Measurements from ENCODE around the gene SMIM1. TPM values are rescaled to one million over a fixed set of nuclear protein-coding genes. Genes with fewer than 3 reads are reported as not detected.
"Not testable (repeated sequence)": the region's sequence is repeated elsewhere in the genome, so short reads cannot be mapped to it uniquely, and the experiment has no call there.

SMIM1 gene
- total RNA-seq, 1 experiment from 2014 or later = not detected

DNA sequence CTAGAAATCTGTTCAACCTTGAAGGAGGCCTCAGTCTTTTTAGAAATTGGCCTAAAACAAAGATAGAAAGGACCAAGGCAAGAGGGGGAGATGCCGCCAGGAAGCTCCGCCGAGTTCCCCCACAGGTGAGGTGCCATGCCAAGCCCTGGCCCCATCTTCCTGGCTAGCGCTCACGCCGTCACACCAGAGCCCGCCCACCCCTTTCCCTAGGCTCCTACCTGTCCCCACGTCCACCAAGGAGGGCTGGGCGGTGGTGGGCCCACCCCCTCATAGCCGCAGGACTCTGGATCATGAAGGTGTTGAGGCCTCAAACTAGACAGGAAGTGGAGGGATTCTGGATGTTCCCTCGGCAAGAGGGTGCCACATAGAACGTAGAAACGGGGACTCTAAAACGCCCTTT lies 35.8 kb upstream of the SMIM1 start:
- DNase-seq (ENCODE audit: low read depth) = no peak

DNA sequence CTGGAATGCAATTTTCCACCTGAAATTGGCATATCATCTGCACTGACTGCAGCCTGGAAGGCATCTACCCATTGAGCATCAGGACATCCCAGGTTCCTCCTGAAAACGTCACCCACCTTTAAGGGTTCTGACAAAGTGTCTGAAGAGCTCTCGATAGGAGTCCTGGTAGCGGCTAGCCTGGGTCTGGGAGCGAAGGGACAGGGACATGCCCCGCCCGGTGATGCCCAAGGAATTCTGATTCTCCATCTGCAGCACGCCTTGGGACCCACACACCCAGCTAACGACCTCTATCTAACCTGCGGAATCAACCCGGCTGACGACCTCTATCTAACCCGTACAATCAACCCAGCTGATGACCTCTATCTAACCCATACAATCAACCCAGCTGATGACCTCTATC lies 33.6 kb upstream of the SMIM1 start:
- no peak for DNase-seq (ENCODE audit: low read depth)

DNA sequence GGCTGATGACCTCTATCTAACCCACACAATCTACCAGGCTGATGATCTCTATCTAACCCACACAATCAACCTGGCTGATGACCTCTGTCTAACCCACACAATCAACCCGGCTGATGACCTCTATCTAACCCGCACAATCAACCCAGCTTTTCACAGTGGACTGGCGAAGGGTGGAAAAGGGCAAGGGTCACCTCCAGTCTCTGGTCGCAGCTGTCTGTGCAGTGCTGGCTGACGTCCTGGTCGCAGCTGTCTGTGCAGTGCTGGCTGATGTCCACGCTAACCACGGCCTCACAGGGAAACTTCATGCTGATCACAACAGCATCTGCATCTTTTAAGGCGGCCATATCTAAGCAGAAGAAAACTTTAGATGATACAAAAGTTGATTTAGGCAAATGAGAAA lies 32.5 kb upstream of the SMIM1 start:
- DNase-seq (ENCODE audit: low read depth) = peak; percentile 73

DNA sequence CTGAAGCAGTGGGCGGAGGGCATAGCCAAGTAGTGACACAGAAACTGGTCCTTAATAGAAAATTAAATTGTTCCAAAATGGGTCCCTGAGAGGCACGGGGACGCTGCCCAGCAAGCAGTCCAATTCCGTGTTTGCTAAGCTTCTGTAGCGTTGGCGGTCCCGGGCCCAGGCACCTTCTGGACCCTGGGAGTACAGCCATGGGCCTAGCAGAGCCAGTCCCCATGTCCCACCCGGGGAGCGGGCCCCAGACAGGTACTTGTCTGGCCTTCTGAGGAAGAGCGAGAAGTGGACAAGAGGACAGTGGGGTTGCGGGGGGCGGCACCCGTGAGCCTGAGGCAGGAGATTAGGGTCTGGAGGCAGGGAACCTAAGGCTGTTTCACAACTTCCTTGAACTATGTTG lies 31.8 kb upstream of the SMIM1 start:
- no peak for DNase-seq (ENCODE audit: low read depth)

DNA sequence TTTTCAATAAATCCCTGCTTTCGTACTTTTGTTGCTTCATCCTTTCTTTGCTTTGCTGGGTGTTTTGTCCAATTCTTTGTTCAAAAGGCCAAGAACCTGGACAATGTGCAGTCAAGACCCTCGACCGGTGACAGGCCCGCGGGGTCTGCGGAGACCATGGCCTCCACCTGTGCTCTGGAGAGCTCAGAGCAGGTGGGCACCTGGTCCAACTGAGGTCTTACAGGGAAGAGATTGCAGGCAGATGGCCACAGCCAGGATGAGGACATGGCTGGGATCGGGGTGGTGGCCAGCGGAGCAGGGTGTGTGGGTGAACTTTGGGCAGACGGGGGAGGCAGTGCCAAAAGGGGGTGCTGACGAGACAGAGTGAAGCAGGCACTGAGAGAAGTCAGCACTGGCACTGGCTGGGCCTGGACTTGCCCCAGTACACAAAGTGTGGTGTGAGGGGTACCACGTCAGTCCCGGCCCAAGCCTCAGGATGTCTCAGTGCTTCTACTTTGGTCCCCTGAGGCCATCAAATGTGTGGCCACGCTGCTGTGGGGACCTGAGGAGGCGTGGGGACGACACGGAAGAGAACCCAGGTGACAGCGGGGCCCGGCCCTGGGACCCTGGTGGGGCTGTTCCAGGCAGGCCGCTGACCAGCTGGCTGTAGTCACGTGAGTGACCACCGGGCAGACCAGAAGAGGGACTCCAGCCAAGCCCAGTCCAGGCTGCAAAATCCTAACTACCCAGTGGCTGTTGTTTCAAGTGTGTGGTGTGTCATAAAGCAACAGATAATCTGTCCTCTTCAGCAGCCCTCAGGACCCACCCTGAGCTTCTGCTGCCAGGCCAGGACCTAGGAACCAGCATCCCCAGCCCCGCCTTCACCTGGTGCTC lies 30.7 kb upstream of the SMIM1 start:
- DNase-seq (ENCODE audit: low read depth) = no peak

DNA sequence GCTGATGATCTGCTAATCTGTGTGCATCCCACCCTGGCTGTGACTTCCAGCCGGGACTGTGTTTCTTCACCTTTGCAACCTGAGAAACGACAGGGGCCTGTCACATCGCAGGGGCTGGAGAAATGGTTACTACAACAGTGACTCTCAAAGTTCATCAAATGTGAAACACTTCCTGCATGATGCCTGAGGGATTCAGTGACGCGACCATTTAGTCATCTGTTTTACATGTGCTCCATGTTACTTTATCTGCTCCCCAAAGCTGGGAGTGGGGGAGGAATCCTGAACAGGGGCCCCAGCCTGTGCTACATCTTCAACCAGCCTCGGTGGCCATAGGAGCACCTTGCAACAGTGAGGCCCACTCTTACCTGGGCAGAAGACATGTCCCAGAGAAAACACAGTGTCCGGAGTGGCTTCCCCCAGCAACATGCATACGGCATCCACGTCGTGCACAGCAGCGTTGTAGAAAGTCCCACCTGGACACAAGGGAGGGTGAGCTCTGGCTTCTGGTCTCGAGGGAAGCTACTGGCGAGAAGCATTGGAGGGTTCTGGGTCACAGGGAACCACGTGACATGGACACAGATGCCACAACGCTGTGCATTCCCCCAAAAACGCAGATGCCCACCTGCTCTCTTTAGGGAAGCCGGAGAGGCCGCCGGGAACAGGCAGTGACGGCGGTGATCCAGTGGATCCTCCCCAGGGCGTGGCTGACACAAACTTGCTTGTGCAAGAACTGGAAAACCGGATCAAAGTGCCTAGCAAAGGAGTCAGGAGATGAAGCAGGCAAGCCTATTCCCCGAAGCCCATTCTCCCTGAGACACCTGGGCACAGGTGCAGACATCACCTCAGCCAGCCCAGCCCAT lies 29.9 kb upstream of the SMIM1 start:
- DNase-seq (ENCODE audit: low read depth) = no peak

DNA sequence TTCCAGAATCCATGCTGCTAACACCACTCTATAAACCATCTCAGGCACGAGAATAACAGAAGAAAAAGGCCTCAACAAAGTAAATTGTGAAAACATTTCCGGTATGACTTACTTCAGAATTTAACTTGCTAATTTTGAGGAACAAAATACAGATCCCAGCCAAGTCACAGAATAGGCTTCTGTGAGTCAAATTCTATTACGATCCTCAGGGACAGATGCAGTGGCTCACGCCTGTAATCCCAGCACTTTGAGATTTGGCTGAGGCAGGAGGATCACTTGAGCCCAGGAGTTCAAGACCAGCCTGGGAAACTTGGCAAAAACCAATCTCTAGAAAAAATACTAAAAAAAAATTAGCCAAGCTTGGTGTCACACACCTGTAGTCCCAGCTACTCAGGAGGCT lies 29.1 kb upstream of the SMIM1 start:
- no peak for DNase-seq (ENCODE audit: low read depth)

DNA sequence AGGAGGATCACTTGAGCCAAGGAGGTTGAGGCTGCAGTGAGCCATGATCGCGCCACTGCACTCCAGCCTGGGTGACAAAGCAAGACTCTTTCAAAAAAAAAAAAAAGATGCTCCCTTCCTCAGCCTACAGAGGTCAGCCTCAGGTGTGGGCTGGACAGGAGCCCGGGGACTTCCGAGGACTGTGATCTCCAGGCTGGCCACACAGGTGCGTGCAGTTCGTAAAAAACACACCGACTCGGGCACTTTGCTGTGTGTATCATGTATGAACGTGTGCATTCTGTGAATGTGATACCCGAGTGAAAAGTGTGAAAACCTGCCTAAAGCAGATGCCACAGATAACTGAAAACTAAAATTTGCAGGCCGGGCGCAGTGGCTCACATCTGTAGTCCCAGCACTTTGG lies 28.7 kb upstream of the SMIM1 start:
- no peak for DNase-seq (ENCODE audit: low read depth)

DNA sequence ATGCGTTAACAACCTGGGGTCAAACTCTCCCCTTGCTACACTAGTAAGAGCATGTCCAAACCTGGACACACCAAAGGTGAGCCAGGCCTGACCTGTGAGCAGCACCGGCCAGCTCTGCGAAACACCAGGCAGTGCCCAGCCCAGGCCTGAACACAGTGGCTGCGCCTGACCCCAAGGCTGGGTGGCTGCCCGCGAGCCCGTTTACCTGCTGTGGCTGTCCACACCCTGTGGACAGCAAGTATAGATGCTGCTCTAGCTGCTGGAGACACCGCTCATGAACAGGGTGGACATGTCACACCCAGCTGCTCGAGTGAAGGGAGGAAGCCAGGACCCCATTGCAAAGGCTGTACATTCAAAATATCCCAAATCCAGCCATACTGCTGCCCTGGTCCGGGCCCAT lies 27.9 kb upstream of the SMIM1 start:
- no peak for DNase-seq (ENCODE audit: low read depth)

DNA sequence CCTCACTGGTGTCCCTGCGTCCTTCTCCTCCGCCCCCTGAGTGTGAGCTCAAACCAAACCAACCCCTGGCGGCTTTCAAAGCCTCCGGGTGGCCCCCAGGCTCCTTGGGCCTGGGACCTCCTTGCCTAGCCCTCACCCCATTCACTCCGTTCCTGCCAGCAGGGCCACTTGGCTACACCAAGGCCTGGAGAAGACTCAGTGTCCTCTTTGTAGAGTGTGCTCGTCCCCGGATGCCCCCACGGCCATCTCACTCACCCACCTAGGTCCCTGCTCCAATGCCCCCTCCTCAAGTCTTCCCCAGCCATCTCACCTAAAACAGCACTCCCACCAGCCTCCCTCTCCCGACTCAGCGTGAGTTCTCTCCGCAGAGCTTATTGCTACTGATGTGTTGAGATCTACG lies 27.5 kb upstream of the SMIM1 start:
- no peak for DNase-seq (ENCODE audit: low read depth)

DNA sequence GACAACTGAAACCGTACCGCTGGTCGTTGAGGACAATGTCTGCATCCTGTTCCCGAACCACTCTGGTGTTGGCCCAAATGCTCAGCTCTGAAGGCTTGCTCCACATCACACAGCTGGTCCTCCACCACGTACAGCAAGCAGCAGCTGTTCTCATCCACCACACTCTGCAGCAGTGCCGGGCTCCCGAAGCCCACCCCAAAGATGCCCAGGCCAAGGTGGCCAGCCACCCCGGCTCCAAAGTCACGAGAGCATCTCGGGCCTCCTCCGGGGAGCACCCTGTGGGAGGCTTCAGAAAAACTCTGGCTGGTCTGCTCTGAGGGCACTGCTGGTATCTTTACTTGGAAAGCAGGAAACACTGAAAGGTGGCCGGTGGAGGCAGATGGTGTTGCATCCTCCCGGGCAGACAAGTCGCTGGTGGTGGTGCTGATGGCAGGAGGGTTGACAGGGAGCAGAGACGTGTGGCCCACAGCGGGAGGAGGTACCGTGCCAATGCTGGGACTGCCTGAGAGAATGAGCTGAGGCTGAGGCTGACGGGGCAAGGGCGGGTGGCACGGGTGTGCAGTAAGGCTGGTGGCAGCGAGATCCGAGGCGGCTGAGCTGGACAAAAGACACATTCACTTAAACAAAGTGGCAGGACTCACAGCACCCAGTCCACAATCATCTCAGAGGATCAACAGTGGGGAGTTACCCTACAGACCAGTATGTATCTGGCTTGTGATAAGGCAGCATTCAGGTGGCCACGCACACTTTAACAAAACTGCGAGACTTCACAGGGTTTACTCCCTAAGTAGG lies 26.8 kb upstream of the SMIM1 start:
- DNase-seq (ENCODE audit: low read depth) = no peak

DNA sequence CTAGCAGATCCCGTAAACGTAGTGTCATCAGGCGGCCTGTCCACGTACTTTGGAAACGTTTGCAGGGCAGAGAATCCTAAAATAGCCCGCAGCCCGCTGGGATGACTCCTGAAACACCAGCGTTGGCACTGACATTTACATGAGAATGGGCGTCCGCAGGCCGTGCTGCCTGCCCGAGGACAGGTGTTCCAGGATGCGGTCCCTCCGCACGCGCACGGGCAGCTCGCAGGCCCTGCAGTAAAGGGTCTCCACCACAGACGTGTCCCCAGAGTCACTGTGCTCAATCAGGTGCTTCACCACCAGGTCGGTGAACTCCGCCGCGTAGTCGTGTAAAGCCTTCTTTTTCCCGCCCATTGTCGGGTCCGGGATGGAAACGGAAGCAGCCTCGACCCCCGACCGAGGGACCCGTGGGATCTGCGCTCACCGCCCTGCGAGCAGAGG lies 26.1 kb upstream of the SMIM1 start:
- no peak for DNase-seq (ENCODE audit: low read depth)

DNA sequence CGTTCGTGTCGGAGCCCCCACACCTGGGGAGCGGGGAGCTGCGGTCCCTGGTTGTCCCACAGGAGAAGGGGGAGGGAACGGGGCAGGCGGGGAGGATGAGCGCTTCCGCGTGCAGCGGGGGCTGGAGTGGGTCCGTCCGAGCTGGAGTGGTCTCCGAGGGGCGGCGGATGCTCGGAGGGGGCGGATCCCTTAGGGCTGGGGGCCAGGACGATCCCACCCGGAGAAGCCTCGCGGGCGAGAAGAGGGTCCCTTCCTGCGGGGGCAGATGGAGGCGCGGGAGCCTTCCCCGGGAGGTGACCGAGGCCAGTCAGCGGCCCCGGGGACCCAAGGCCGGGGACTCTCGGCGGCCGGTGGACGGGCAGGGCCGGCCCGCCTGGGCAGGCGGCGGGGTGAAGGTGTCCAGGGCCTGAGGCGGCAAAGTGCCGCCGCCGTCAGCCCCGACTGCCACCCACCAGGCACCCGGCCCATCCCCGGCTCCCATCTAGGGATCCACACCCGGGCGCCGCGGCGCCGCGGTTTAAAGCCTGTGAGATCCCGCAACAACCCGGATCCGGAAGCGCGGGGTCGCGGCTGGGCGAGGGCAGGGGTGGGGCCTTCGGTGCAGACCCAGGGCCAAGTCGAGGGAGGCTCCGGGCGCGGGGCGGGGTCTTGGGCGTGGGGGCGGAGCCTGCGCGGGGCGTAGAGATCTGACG lies 25.6 kb upstream of the SMIM1 start:
- peak; percentile 55 for DNase-seq (ENCODE audit: low read depth)

DNA sequence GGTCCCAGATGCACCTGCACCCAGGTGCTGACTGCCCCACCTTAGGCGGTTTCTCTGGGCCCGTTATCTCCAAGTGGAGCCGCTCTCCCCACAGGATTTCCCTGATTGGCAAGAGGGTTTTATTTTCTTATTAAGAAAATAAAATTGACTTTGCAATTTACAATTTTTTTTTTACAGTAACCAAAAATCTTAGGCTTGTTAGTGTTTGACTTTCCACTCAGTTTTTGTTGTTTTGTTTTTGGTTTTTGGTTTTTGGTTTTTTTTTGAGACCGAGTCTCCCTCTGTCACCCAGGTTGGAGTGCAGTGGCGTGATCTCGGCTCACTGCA lies 25.1 kb upstream of the SMIM1 start:
- DNase-seq (ENCODE audit: low read depth) = no peak

DNA sequence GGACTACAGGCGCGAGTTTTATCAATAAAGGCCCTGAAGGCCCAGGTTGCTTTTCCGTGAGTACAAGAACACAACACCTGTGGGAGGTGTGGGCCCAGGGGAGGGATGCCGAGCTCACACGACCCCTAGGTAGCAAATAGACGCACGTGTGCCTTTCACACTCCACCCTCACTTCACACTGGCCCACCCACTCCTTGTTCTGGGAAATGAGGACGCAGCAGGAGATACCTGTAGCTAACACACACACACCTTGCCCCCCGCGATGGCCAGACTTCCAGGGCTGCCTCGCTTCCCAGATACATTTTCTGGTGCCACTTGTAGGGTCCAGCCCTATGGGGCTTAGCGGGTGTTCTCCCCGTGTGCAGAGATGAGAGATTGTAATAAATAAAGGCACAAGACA lies 24.6 kb upstream of the SMIM1 start:
- no peak for DNase-seq (ENCODE audit: low read depth)

DNA sequence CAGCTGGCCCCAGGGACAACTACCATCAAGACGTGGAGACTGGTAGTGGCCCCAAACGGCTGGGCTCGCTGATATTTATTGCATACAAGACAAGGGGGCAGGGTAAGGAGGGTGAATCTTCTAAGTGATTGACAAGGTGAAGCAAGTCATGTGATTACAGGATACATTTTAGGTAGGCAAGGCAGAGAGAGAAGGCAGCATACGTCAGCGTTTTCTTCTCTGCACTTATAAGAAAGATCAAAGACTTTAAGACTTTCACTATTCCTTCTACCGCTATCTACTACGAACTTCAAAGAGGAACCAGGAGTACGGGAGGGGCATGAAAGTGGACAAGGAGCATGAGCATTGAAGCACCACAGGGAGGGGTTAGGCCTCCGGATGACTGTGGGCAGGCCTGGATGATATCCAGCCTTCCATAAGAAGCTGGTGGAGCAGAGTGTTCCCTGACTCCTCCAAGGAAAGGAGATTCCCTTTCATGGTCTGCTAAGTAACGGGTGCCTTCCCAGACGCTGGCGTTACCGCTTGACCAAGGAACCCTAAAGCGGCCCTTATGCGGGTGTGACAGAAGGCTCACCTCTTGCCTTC lies 24.1 kb upstream of the SMIM1 start:
- DNase-seq (ENCODE audit: low read depth) = not testable (repeated sequence)

DNA sequence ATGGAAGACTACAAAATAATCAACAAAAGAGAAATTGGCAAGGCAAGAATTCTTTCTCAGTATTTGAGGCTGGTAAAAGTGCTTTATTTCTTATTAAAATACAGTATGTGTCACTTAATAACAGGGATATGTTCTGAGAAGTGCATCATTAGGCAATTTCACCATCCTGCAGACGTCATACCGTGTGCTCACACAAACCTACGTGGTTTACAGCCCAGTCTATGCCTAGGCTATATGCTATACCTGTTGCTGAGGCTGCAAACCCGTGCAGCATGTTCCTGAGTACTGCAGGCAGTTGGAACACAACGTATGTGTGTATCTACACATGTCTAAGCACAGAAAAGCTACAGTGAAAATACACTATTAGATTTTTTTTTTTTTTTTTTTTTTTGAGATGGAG lies 23.0 kb upstream of the SMIM1 start:
- no peak for DNase-seq (ENCODE audit: low read depth)

DNA sequence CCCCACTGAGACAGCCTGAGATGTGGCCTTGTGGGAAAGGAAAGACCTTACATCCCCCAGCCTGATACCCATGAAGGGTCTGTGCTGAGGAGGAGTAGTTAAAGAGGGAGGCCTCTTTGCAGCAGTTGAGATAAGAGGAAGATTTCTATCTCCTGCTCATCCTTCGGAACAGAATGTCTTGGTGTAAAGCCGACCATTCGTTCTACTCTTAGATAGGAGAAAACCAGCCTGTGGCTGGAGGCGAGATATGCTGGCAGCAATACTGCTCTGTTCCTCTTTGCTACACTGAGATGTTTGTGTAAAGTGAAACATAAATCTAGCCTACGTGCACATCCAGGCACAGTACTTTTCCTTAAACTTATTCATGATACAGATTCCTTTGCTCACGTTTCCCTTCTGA lies 21.8 kb upstream of the SMIM1 start:
- no peak for DNase-seq (ENCODE audit: low read depth)

DNA sequence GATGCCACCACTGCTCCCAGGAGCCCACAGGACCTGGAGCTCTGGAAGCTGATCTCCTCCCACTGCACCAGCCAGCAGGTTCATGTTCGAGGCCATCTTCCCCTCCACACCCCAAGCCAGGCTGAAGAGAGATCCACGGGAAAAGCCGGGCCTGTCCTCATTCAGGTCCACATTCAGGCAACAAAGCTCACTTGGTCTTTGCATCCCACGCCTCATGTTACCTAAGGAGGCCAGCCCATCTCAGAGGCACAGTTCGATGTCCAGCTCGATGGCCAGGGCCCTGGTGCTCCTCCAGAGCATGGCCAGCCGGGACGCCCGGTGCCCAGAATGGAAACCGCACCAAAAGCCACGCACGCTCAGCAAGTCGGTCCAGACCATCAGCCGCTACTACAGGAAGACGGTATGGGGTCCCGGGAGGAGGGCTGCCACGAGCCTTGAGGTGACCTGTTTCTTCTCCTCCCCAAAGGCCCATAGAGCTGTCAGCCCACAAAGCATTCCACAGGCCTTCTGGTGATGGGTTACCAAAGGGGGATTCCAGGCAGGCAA lies 20.1 kb upstream of the SMIM1 start, which contains the start of gene CCDC27:
CCDC27 (plus strand) TSS at position 51 of the 546 bp plus-strand sequence; CDS start at position 83, 32 bp downstream.
- no peak for DNase-seq (ENCODE audit: low read depth)

DNA sequence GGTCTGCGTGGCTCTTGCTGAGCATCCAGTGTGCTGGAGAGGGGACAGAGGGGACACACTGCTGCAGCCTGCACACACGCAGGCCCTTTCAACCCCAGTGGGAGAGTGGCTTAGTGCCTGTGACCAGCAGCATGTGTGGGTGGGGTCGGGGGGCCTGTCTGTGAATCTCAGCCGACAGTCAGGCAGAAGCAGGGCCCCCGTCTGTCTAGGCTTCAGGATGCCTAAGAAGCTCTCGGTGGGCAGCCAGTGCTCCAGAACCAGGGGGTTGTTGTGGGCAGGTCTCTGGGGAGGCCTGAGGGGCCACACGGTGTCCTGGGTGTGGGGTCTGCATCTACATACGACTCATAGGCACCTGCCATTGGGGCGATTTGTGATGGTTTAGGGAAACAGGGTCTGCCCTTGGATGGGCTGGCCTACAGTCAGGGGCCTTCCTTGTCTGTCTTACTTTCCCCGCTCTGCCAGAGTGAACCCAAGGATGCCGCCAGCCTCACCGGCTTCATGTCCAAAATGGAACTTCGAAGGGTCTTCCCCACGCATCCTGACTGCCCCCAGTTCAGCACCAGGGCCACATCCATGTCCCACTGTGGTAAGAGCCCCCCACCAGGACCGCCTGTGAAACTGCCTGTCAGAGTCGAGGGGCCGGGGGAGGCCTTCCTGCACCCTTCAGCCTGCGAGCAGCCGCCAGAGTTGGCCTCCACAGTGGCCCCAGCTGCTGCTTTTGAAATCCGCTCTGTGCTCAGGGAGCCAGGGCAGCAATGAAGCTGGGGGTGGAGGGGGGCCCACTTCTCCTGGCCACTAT lies 18.7 kb upstream of the SMIM1 start:
- no peak for DNase-seq (ENCODE audit: low read depth)
